Fibroblast of villous mesenchyme (primary cell): ENCODE results near the gene BBLN. TPM values are rescaled to one million over a fixed set of nuclear protein-coding genes. Genes with fewer than 3 reads are reported as not detected.

ENCODE experiments used
- DNase-seq: peaks from one replicate; pipeline ENCODE4 v3.0.0-alpha.2; 2010; ENCODE audit warnings: low read depth
- H3K4me3 ChIP-seq: 2 replicates; pipeline ENCODE4 v1.5.1; 2011; ENCODE audit warnings: low read depth, mild to moderate bottlenecking, low read length
- CTCF ChIP-seq: IDR thresholded peaks from 2 replicates; pipeline ENCODE4 v1.5.1; 2012; ENCODE audit warnings: low read depth, mild to moderate bottlenecking, low read length; ENCODE audit not compliant: insufficient read depth
- total RNA-seq: library from RNA; depleted of rRNA; stranded (reverse); fragments of >200 nt; gene quantifications from 2 replicates; pipeline ENCODE4 v1.2.3, GENCODE V29; 2012

BBLN gene
- total RNA-seq, 1 donor = 19.4 TPM

- TF ChIP-seq CTCF = no peak
- H3K4me3 ChIP-seq = no peak overlapping the region
- DNase-seq = no peak
These were observed 45.4 kb downstream of the BBLN start for GRCh38 chr9:128205296-128205944.

- no peak for DNase-seq
- no peak overlapping the region for H3K4me3 ChIP-seq
- no peak for TF ChIP-seq CTCF
These were observed 46.4 kb downstream of the BBLN start for GRCh38 chr9:128206484-128206883.

- H3K4me3 ChIP-seq = no peak overlapping the region
- no peak for DNase-seq
- TF ChIP-seq CTCF = no peak
These were observed 47.1 kb downstream of the BBLN start for GRCh38 chr9:128206916-128207910.

- no peak for DNase-seq
- no peak for TF ChIP-seq CTCF
- H3K4me3 ChIP-seq = no peak overlapping the region
These were observed 48.3 kb downstream of the BBLN start for GRCh38 chr9:128208386-128208785.

GRCh38 chr9:128208946-128209669 is 49.0 kb downstream of the BBLN start:
- H3K4me3 ChIP-seq = no peak overlapping the region
- no peak for DNase-seq
- TF ChIP-seq CTCF = no peak

GRCh38 chr9:128211186-128211980 is 51.3 kb downstream of the BBLN start:
- no peak overlapping the region for H3K4me3 ChIP-seq
- no peak for TF ChIP-seq CTCF
- no peak for DNase-seq
